Trophoblast cell (in vitro differentiated cells and primary cell): ENCODE data around the gene HTT.

Source experiments
- DNase-seq, 2 donors: peaks; one replicate each; pipeline ENCODE4 v3.0.0-alpha.2; 2016
- H2AFZ ChIP-seq: 2 replicates; pipeline ENCODE4 v1.6.1; 2013; ENCODE audit warnings: low read length, moderate library complexity, mild to moderate bottlenecking; ENCODE audit not compliant: insufficient read depth, poor library complexity
- H2AK5ac ChIP-seq: 2 replicates; pipeline ENCODE4 v1.6.1; 2013; ENCODE audit warnings: mild to moderate bottlenecking, low read length
- H2BK120ac ChIP-seq: 2 replicates; pipeline ENCODE4 v1.6.1; 2013; ENCODE audit warnings: low read length, mild to moderate bottlenecking, moderate library complexity; ENCODE audit not compliant: insufficient read depth, poor library complexity
- H2BK12ac ChIP-seq: 2 replicates; pipeline ENCODE4 v1.6.1; 2013; ENCODE audit warnings: mild to moderate bottlenecking, low read length, moderate library complexity
- H2BK5ac ChIP-seq: 2 replicates; pipeline ENCODE4 v1.6.1; 2013; ENCODE audit warnings: low read length, low read depth, moderate library complexity, mild to moderate bottlenecking; ENCODE audit not compliant: poor library complexity
- H3K14ac ChIP-seq: 2 replicates; pipeline ENCODE4 v1.6.1; 2013; ENCODE audit warnings: mild to moderate bottlenecking, low read length
- H3K18ac ChIP-seq: 2 replicates; pipeline ENCODE4 v1.6.1; 2013; ENCODE audit warnings: mild to moderate bottlenecking, low read length
- H3K23ac ChIP-seq: 2 replicates; pipeline ENCODE4 v1.6.1; 2013; ENCODE audit warnings: low read length
- H3K27ac ChIP-seq: 2 replicates; pipeline ENCODE4 v1.5.1; 2013; ENCODE audit warnings: low read depth, mild to moderate bottlenecking, inconsistent platforms, low read length, moderate library complexity
- H3K27me3 ChIP-seq: 2 replicates; pipeline ENCODE4 v1.6.1; 2013; ENCODE audit warnings: inconsistent platforms, mild to moderate bottlenecking, low read length, moderate library complexity; ENCODE audit not compliant: insufficient read depth
- H3K36me3 ChIP-seq, 2 experiments: 1 replicate in 1 of 2; 2 replicates in 1 of 2; pipeline ENCODE4 v1.6.1; 2013; ENCODE audit warnings: low read length in 2 of 2, mild to moderate bottlenecking in 2 of 2, moderate library complexity in 1 of 2; ENCODE audit not compliant: insufficient read depth in 2 of 2, control insufficient read depth in 1 of 2
- H3K4ac ChIP-seq: 2 replicates; pipeline ENCODE4 v1.6.1; 2013; ENCODE audit warnings: low read depth, mild to moderate bottlenecking, low read length, moderate library complexity
- H3K4me1 ChIP-seq, 2 experiments: 1 replicate in 1 of 2; 2 replicates in 1 of 2; pipeline ENCODE4 v1.6.1; 2013; ENCODE audit warnings: low read length in 2 of 2, mild to moderate bottlenecking in 2 of 2, moderate library complexity in 1 of 2; ENCODE audit not compliant: insufficient read depth in 2 of 2, control insufficient read depth in 1 of 2
- H3K4me2 ChIP-seq: 2 replicates; pipeline ENCODE4 v1.6.1; 2013; ENCODE audit warnings: inconsistent platforms, mild to moderate bottlenecking, low read length, moderate library complexity
- H3K4me3 ChIP-seq: 2 replicates; pipeline ENCODE4 v1.5.1; 2013; ENCODE audit warnings: mild to moderate bottlenecking, low read depth, low read length, inconsistent platforms
- H3K79me1 ChIP-seq: one replicate; pipeline ENCODE4 v1.6.1; 2013; ENCODE audit warnings: low read length
- H3K79me2 ChIP-seq: 2 replicates; pipeline ENCODE4 v1.6.1; 2013; ENCODE audit warnings: low read length, mild to moderate bottlenecking; ENCODE audit not compliant: control insufficient read depth, insufficient read depth, poor library complexity
- H3K9ac ChIP-seq: 2 replicates; pipeline ENCODE4 v1.6.1; 2013; ENCODE audit warnings: mild to moderate bottlenecking, low read length
- H3K9me3 ChIP-seq: 2 replicates; pipeline ENCODE4 v1.6.1; 2013; ENCODE audit warnings: low read depth, mild to moderate bottlenecking, control low read depth, inconsistent platforms, low read length; ENCODE audit not compliant: insufficient read depth
- H4K12ac ChIP-seq: 2 replicates; pipeline ENCODE4 v1.6.1; 2013; ENCODE audit warnings: low read depth, mild to moderate bottlenecking, low read length, moderate library complexity
- H4K8ac ChIP-seq: 2 replicates; pipeline ENCODE4 v1.6.1; 2013; ENCODE audit warnings: low read depth, mild to moderate bottlenecking, low read length, moderate library complexity
- H4K91ac ChIP-seq: one replicate; pipeline ENCODE4 v1.6.1; 2013; ENCODE audit warnings: low read depth, mild to moderate bottlenecking, low read length, moderate library complexity
- WGBS: extraction: QIAGEN DNeasy Blood & Tissue Kit; methylation state at CpG from one replicate; pipeline ENCODE4 v1.1.7; 2013; ENCODE audit warnings: missing lambda C conversion rate; ENCODE audit not compliant: insufficient read length, insufficient coverage; ENCODE audit errors: extremely low coverage; 5-methylcytosine and 5-hydroxymethylcytosine counted together

The HTT gene

DNA sequence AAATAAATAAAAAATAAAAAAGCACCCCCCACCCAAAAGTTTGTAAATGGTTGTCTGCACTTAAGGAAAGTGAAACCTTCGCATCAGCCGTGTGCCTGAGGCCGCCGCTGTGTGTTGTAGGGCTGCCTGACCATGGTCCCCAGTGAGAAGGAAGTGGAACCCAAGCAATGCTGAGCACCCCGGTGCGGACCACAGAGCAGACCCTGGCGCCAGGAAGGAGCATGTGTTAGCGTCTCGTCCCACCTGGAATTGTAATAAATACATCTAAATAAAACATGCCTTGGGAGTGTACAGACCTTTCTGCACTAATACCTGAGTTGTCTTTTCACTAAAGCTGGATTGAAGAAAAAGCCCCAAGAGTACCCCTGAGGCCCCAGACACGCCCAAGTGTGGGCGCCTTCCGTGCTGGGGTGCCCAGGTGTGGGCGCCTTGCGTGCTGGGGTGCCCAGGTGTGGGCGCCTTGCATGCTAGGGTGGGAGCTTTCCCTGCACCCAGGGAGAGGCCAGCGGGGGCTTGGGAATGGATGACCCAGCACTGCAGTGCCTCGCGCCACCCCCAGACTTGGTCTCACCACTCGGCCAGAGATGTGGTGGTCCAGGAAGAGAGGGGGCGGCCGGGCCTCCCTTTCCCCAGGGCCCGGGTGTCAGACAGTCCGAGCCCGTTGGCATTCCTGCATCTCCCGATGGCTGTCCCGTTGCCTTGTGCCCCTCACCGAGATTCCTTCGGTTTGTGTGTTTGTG, 33.9 kb upstream of the HTT start:
- no peaks in the 10 kb centered on the region for H3K79me1 ChIP-seq
- no peaks in the 10 kb centered on the region for H3K36me3 ChIP-seq
- H2BK5ac ChIP-seq = no peak overlapping the region
- peaks cover 7 to 8% of the 10 kb centered on the region in 2 experiments for H3K4me1 ChIP-seq
- no peak overlapping the region for H4K91ac ChIP-seq
- no peak overlapping the region for H3K18ac ChIP-seq
- H4K12ac ChIP-seq = no peak overlapping the region
- H3K27me3 ChIP-seq = no peaks in the 10 kb centered on the region
- no peak overlapping the region for H4K8ac ChIP-seq
- H3K79me2 ChIP-seq = no peaks in the 10 kb centered on the region
- no peak overlapping the region for H2BK120ac ChIP-seq
- H3K9me3 ChIP-seq = peaks cover 3% of the 10 kb centered on the region
- no peak overlapping the region for H3K23ac ChIP-seq
- no CpG with 5 or more reads among the region's 28 CpGs for WGBS
- no peak for DNase-seq
- H3K4ac ChIP-seq = no peak overlapping the region
- H3K9ac ChIP-seq = no peak overlapping the region
- H3K14ac ChIP-seq = no peak overlapping the region
- no peak overlapping the region for H3K4me3 ChIP-seq
- H2AFZ ChIP-seq = no peak overlapping the region
- H2AK5ac ChIP-seq = no peak overlapping the region
- H2BK12ac ChIP-seq = no peak overlapping the region
- no peak overlapping the region for H3K27ac ChIP-seq
- H3K4me2 ChIP-seq = no peak overlapping the region

DNA sequence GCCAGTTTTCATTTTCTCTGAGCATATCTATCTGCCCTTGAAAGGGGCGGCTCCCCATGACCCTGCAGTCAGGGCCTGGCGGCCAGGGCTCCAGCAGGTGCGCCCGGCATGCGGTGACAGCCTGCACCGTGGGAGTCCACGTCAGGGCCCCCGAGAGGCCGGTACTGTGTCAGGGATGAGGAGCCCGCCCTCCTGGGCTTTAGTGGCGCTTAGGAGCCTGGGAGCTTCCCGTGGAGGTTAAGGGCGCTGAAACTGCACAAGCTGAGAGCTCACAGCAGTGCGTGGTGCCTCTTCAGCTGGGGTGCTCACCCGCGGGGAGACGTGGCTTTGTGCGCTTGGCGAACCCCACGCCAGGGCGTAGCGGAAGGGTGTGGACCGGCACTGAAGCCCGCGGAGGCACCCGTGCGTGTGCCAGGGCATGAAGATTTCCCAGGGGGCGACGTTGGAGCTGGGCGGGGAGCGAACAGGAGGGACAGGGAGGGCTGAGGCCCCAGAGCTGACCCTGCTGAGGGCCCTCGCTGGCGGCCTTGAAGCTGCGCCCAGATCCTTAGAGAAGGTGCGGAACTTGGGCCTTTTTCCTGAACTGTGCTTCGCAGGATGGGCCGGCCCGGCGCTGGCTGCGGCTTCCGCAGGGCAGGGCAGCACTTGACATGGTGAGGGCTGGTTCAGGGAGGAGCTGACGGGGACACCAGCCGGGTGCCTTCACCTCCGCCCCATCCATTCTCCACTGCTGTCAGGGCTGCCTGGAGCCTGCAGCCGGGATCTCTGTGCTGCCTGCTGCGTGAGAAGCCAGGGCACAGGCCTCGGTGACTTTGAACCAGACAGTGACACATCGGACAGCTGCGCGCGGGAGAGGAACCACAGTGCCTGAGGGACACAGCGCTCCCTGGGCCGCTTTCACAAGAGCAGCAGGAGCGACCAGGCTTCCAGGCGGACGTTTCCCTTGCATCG, 33.0 kb upstream of the HTT start:
- no peak overlapping the region for H4K8ac ChIP-seq
- no peak overlapping the region for H4K91ac ChIP-seq
- H3K4me1 ChIP-seq = peaks cover 7 to 8% of the 10 kb centered on the region in 2 experiments
- WGBS = no CpG with 5 or more reads among the region's 57 CpGs
- H3K4me2 ChIP-seq = no peak overlapping the region
- no peak overlapping the region for H3K27ac ChIP-seq
- no peak overlapping the region for H2BK5ac ChIP-seq
- no peak overlapping the region for H3K14ac ChIP-seq
- H3K9me3 ChIP-seq = peaks cover 3% of the 10 kb centered on the region
- H2AFZ ChIP-seq = no peak overlapping the region
- H3K4me3 ChIP-seq = peak overlapping the region; percentile 8
- no peak overlapping the region for H2BK12ac ChIP-seq
- H2AK5ac ChIP-seq = no peak overlapping the region
- no peak overlapping the region for H3K9ac ChIP-seq
- H3K4ac ChIP-seq = no peak overlapping the region
- DNase-seq = peak; percentile 98
- H3K36me3 ChIP-seq = no peaks in the 10 kb centered on the region
- H3K27me3 ChIP-seq = no peaks in the 10 kb centered on the region
- H3K18ac ChIP-seq = no peak overlapping the region
- no peaks in the 10 kb centered on the region for H3K79me1 ChIP-seq
- H2BK120ac ChIP-seq = no peak overlapping the region
- no peak overlapping the region for H3K23ac ChIP-seq
- H4K12ac ChIP-seq = no peak overlapping the region
- H3K79me2 ChIP-seq = no peaks in the 10 kb centered on the region

DNA sequence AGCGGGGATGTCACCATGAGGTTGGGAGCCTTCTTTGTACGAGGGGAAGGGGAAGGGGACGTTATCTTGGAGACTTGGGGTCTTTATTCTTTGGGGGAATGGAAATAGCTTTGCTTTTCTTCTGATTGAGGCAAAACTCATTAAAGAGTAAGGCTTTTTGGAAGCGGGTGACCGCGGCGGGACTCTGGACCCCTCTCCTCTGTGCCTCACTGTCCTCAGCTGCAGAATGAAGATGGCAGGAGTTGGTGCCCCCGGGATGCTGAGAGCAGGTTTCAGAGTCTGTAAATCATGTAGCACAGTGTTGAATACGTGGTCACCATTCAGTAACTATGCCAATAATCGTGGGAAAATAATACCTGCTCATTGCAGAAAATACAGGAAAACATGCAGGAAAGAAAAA, 32.3 kb upstream of the HTT start:
- H2AFZ ChIP-seq = no peak overlapping the region
- H3K36me3 ChIP-seq = no peaks in the 10 kb centered on the region
- no peak overlapping the region for H3K14ac ChIP-seq
- no peak overlapping the region for H4K12ac ChIP-seq
- H3K79me2 ChIP-seq = no peaks in the 10 kb centered on the region
- DNase-seq = no peak
- no peak overlapping the region for H2BK12ac ChIP-seq
- H3K4me2 ChIP-seq = no peak overlapping the region
- H3K9ac ChIP-seq = no peak overlapping the region
- no peak overlapping the region for H4K8ac ChIP-seq
- no peak overlapping the region for H3K23ac ChIP-seq
- no peak overlapping the region for H4K91ac ChIP-seq
- H3K18ac ChIP-seq = no peak overlapping the region
- H2BK120ac ChIP-seq = no peak overlapping the region
- no peak overlapping the region for H3K4me3 ChIP-seq
- H3K4me1 ChIP-seq = peaks cover 7 to 8% of the 10 kb centered on the region in 2 experiments
- no peak overlapping the region for H2BK5ac ChIP-seq
- WGBS = no CpG with 5 or more reads among the region's 10 CpGs
- no peak overlapping the region for H2AK5ac ChIP-seq
- peaks cover 2% of the 10 kb centered on the region for H3K9me3 ChIP-seq
- H3K79me1 ChIP-seq = no peaks in the 10 kb centered on the region
- H3K4ac ChIP-seq = no peak overlapping the region
- no peak overlapping the region for H3K27ac ChIP-seq
- H3K27me3 ChIP-seq = no peaks in the 10 kb centered on the region

DNA sequence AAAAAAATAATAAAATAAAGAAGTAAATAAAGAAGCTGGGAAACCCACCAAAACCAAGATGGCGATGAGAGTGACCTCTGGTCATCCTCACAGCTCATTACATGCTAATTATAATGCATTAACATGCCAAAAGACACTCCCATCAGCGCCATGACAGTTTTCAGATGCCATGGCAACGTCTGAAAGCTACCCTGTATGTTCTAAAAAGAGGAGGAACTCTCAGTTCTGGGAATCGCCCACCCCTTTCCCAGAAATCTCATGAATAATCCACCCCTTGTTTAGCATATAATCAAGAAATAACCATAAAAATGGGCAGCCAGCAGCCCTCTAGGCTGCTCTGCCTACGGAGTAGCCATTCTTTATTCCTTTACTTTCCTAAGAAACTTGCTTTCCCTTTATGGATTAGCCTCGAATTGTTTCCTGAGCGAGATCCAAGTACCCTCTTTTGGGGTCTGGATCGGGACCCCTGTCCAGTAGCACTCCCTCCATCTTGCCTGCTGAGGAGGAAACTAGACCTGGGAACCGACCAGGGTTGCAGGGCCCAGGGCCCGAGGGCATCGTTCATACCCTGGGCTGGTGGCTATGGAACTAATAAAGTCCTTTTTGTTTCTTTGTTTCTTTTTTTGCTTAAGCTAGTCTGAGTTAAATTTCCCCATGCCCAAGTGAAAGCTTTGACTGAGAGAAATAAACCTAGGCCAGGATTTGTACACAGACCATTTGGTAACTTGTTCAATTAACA, 31.0 kb upstream of the HTT start:
- Histone ChIP-seq H3K4me2 (no peak overlapping the region), H2AK5ac (no peak overlapping the region), H3K18ac (no peak overlapping the region), H2AFZ (no peak overlapping the region), H3K27ac (no peak overlapping the region), H3K9me3 (peaks cover 2% of the 10 kb centered on the region), H3K23ac (no peak overlapping the region), H4K12ac (no peak overlapping the region), H2BK12ac (peak overlapping the region; percentile 39), H3K14ac (peak overlapping the region; percentile 33), H3K4me1 (peaks cover 7 to 8% of the 10 kb centered on the region in 2 experiments), H3K9ac (no peak overlapping the region), H3K27me3 (no peaks in the 10 kb centered on the region), H4K8ac (no peak overlapping the region), H3K79me2 (no peaks in the 10 kb centered on the region), H3K36me3 (no peaks in the 10 kb centered on the region), H3K4me3 (no peak overlapping the region), H3K4ac (no peak overlapping the region), H3K79me1 (no peaks in the 10 kb centered on the region), H4K91ac (no peak overlapping the region), H2BK120ac (no peak overlapping the region), H2BK5ac (no peak overlapping the region)
- WGBS = no CpG with 5 or more reads among the region's 11 CpGs
- DNase-seq = no peak
